SU-DHL-6 (cell line): ENCODE results near the gene FTCD.

ENCODE experiments used
- H2AFZ ChIP-seq: fragments of 200-600 bp; sonication (generic); 2 replicates; pipeline ENCODE4 v1.6.1; 2014; ENCODE audit warnings: low read depth, mild to moderate bottlenecking, moderate library complexity, mixed read lengths, antibody characterized with exemption, low read length; ENCODE audit not compliant: severe bottlenecking
- H3F3A ChIP-seq: fragments of 200-600 bp; shearing (Covaris generic); 2 replicates; pipeline ENCODE4 v1.6.0; 2016; ENCODE audit warnings: antibody characterized with exemption, mild to moderate bottlenecking; ENCODE audit not compliant: insufficient read depth
- H3K27ac ChIP-seq: fragments of 200-600 bp; sonication (generic); 2 replicates; pipeline ENCODE4 v1.5.1; 2016; ENCODE audit warnings: low read depth, mild to moderate bottlenecking, low read length, moderate library complexity, mixed read lengths
- H3K27me3 ChIP-seq: fragments of 200-600 bp; sonication (generic), shearing (Covaris generic); 2 replicates; pipeline ENCODE4 v1.6.0; 2014; ENCODE audit warnings: mild to moderate bottlenecking, low read length
- H3K36me3 ChIP-seq: fragments of 200-600 bp; sonication (generic); 2 replicates; pipeline ENCODE4 v1.6.1; 2014; ENCODE audit warnings: mild to moderate bottlenecking, low read length, mixed read lengths
- H3K4me2 ChIP-seq: fragments of 300-600, 200-600 bp; shearing (Covaris generic), sonication (generic); 2 replicates; pipeline ENCODE4 v1.6.0; 2014; ENCODE audit warnings: low read length, low read depth, mild to moderate bottlenecking; ENCODE audit not compliant: poor library complexity, severe bottlenecking
- H3K4me3 ChIP-seq: fragments of 200-600 bp; sonication (generic); 2 replicates; pipeline ENCODE4 v1.5.1; 2014; ENCODE audit warnings: antibody characterized with exemption, low read length, mild to moderate bottlenecking, mixed read lengths; ENCODE audit not compliant: insufficient read depth, poor library complexity, severe bottlenecking
- H3K79me2 ChIP-seq: fragments of 200-600 bp; sonication (generic); 2 replicates; pipeline ENCODE4 v1.6.1; 2014; ENCODE audit warnings: mild to moderate bottlenecking, low read length, moderate library complexity; ENCODE audit not compliant: insufficient read depth
- H3K9ac ChIP-seq: fragments of 200-600 bp; sonication (generic); 2 replicates; pipeline ENCODE4 v1.7.0; 2014; ENCODE audit warnings: mild to moderate bottlenecking, low read length
- H3K9me2 ChIP-seq: fragments of 200-600 bp; sonication (generic); replicated peaks from 2 replicates; pipeline ENCODE4 v1.6.1; 2014; ENCODE audit warnings: low read length; ENCODE audit not compliant: insufficient read depth
- H3K9me3 ChIP-seq: fragments of 200-600 bp; sonication (generic); 2 replicates; pipeline ENCODE4 v1.6.1; 2014; ENCODE audit warnings: low read length, mixed read lengths; ENCODE audit not compliant: insufficient read depth
- H4K20me1 ChIP-seq: fragments of 200-600 bp; sonication (generic); 2 replicates; pipeline ENCODE4 v1.6.1; 2014; ENCODE audit warnings: low read depth, mild to moderate bottlenecking, antibody characterized with exemption, low read length, moderate library complexity, mixed read lengths
- EZH2phosphoT487 ChIP-seq: fragments of 200-600 bp; sonication (generic), shearing (Covaris generic); conservative IDR thresholded peaks from 2 replicates; pipeline ENCODE4 v1.6.1; 2018; ENCODE audit warnings: mild to moderate bottlenecking, antibody characterized with exemption, low read length, moderate library complexity, mixed read lengths
- TF ChIP-seq, protein P1 (sequence below): fragments of 200-600 bp; sonication (generic); IDR thresholded peaks from one replicate; pipeline ENCODE4 v1.5.1; 2017; ENCODE audit warnings: antibody characterized with exemption, mild to moderate bottlenecking, low read length, moderate library complexity; ENCODE audit not compliant: insufficient read depth, poor library complexity, severe bottlenecking

The FTCD gene

DNA sequence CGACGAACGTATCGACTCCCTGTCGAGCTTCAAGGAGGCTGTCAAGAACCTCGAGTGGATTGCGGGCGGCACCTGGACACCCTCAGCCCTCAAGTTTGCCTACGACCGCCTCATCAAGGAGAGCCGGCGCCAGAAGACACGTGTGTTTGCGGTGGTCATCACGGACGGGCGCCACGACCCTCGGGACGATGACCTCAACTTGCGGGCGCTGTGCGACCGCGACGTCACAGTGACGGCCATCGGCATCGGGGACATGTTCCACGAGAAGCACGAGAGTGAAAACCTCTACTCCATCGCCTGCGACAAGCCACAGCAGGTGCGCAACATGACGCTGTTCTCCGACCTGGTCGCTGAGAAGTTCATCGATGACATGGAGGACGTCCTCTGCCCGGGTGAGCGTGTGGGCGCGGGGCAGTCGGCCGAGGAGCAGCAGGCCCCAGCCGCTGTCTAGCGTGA is 29.5 kb downstream of the FTCD start:
- Histone ChIP-seq H3K9me2 (no peaks in the 10 kb centered on the region), H3K27ac (no peak overlapping the region), H3K4me2 (no peak overlapping the region), H3K4me3 (no peak overlapping the region), H3K9me3 (no peaks in the 10 kb centered on the region), H4K20me1 (no peaks in the 10 kb centered on the region), H3F3A (no peaks in the 10 kb centered on the region), H2AFZ (no peak overlapping the region), H3K9ac (no peak overlapping the region), H3K36me3 (no peaks in the 10 kb centered on the region), H3K27me3 (no peaks in the 10 kb centered on the region), H3K79me2 (no peaks in the 10 kb centered on the region)
- TF ChIP-seq, protein P1, sequence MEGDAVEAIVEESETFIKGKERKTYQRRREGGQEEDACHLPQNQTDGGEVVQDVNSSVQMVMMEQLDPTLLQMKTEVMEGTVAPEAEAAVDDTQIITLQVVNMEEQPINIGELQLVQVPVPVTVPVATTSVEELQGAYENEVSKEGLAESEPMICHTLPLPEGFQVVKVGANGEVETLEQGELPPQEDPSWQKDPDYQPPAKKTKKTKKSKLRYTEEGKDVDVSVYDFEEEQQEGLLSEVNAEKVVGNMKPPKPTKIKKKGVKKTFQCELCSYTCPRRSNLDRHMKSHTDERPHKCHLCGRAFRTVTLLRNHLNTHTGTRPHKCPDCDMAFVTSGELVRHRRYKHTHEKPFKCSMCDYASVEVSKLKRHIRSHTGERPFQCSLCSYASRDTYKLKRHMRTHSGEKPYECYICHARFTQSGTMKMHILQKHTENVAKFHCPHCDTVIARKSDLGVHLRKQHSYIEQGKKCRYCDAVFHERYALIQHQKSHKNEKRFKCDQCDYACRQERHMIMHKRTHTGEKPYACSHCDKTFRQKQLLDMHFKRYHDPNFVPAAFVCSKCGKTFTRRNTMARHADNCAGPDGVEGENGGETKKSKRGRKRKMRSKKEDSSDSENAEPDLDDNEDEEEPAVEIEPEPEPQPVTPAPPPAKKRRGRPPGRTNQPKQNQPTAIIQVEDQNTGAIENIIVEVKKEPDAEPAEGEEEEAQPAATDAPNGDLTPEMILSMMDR = no peak
- no peak for TF ChIP-seq EZH2phosphoT487

- no peak overlapping the region for H3K9ac ChIP-seq
- no peak overlapping the region for H2AFZ ChIP-seq
These were observed 30.2 kb downstream of the FTCD start for GRCh38 chr21:46124926-46125845.

DNA sequence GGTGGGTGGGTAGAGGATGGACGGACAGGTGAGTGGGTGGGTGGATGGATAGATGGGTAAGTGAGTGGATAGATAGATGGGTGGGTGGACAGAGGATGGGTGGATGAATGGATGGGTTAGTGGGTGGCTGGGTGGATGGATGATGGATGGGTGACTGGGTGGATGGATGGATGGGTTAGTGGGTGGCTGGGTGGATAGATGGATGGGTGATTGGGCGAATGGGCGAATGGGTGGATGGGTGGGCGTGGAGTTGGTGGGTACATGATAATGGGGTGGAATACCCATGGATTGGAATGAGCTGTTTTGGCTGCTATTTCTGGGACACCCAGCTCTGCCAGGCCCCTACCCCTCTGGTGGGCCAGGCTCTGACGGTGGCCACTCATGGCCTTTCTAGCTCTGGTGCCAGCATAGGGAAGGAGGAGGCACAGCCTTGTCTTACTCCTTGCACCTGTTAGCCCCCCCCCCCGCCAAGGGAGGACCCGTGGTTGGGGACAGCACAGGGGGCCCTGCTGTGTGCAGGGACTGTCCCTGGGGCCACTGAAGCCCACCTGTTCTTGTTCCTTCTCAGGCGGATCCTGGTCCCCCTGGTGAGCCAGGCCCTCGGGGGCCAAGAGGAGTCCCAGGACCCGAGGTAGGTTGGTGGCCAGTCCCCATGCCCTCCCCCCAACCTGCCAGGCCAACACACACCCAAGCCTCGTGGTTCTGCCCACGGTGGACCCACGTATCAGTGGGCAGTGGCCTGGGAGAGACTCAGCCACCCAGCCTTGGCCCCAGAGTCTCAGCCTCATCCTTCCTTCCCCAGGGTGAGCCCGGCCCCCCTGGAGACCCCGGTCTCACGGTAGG is 31.1 kb downstream of the FTCD start:
- Histone ChIP-seq H3K27ac (no peak overlapping the region), H4K20me1 (no peaks in the 10 kb centered on the region), H3K4me2 (no peak overlapping the region), H2AFZ (no peak overlapping the region), H3K27me3 (no peaks in the 10 kb centered on the region), H3F3A (no peaks in the 10 kb centered on the region), H3K36me3 (no peaks in the 10 kb centered on the region), H3K9me2 (no peaks in the 10 kb centered on the region), H3K4me3 (no peak overlapping the region), H3K9me3 (no peaks in the 10 kb centered on the region), H3K9ac (no peak overlapping the region), H3K79me2 (no peaks in the 10 kb centered on the region)
- TF ChIP-seq EZH2phosphoT487 = no peak
- TF ChIP-seq, protein P1 = no peak

More at GRCh38 chr21:46124926-46125845, 30.2 kb downstream of the FTCD start:
- no peak overlapping the region for H3K27ac ChIP-seq
- H4K20me1 ChIP-seq = no peaks in the 10 kb centered on the region
- no peak for TF ChIP-seq EZH2phosphoT487
- TF ChIP-seq, protein P1 = no peak
- H3K4me2 ChIP-seq = no peak overlapping the region
- H3K9me3 ChIP-seq = no peaks in the 10 kb centered on the region
- H3K36me3 ChIP-seq = no peaks in the 10 kb centered on the region
- no peaks in the 10 kb centered on the region for H3K79me2 ChIP-seq
- H3K9me2 ChIP-seq = no peaks in the 10 kb centered on the region
- H3K27me3 ChIP-seq = no peaks in the 10 kb centered on the region
- H3F3A ChIP-seq = no peaks in the 10 kb centered on the region
- H3K4me3 ChIP-seq = no peak overlapping the region
